Heart left ventricle (tissue), 13 donors: ENCODE data around the gene KCTD12.

Source experiments
- POLR2A ChIP-seq, 2 donors: fragments of 450-650 bp; IDR thresholded peaks; one replicate each; pipeline ENCODE4 v1.6.1; 2017; ENCODE audit warnings: antibody characterized with exemption in 2 of 2, mild to moderate bottlenecking in 2 of 2, moderate library complexity in 2 of 2
- TF ChIP-seq, protein P1 (sequence below), 12 donors: fragments of 200-600 bp; sonication (generic) in 4 of 12; IDR thresholded peaks; one replicate each; pipeline versions ENCODE4 v1.5.0 to v1.8.0; 2018 to 2022; ENCODE audit warnings: antibody characterized with exemption in 12 of 12, mild to moderate bottlenecking in 5 of 12
- donor health status: ischemic (EF 13 %, LVEDD 7.1; RV severe dilation, severe dysfunction).
- donor health status: DM: no; HTN: yes; CAD: no.
- donor health status: DM: no; HTN: no; CAD: no.
- donor health status: ischemic (EF 25% LVEDD 6.9; RV normal size, moderate dysfunction).
- donor health status: ischemic (EF 25% LVEDD 5.7; RV mildly dilated, moderate dysfunction).
- donor health status: ischemic (EF 35%, LVEDD 5.7; RV mildly dilated, moderate dysfunction).
- donor health status: nonischemic (EF 11% LVEDD 7.7; RV severe dilation, severe dysfunction).
- donor health status: DM: yes; HTN: yes; CAD: no.
- donor health status: PGD.
- donor health status: ischemic (EF 29% LVEDD 5.4; RV normal size, mild dysfunction).
- donor health status: nonischemic (EF 23%, LVEDD 6.1; RV moderate dilation, normal function).

DNA sequence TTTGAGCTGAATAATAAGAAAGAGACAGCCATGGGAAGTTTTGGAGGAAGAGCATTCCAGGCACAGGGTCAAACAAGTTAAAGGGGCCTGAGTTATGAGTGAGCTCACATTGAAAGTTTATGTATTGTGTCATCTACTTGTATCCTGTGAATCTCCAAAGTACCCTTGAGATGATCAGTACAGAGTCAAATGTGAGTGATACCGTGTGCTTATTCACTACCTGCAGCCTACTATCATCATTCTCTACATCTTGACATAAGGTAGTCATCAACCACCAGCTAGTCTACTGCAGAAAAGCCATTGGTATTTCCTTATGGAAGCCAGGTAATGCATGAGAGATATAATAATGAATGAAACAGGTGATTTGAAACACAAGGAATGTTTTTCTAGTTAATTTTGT is 3.0 kb upstream of the KCTD12 start:
- TF ChIP-seq, protein P1, sequence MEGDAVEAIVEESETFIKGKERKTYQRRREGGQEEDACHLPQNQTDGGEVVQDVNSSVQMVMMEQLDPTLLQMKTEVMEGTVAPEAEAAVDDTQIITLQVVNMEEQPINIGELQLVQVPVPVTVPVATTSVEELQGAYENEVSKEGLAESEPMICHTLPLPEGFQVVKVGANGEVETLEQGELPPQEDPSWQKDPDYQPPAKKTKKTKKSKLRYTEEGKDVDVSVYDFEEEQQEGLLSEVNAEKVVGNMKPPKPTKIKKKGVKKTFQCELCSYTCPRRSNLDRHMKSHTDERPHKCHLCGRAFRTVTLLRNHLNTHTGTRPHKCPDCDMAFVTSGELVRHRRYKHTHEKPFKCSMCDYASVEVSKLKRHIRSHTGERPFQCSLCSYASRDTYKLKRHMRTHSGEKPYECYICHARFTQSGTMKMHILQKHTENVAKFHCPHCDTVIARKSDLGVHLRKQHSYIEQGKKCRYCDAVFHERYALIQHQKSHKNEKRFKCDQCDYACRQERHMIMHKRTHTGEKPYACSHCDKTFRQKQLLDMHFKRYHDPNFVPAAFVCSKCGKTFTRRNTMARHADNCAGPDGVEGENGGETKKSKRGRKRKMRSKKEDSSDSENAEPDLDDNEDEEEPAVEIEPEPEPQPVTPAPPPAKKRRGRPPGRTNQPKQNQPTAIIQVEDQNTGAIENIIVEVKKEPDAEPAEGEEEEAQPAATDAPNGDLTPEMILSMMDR (IDR thresholded peaks at IDR 0.05), result no peak
- TF ChIP-seq POLR2A (IDR thresholded peaks at IDR 0.05), result no peak
